NCI-H2196 treated with DMSO at 0.1 percent for 48 hours (cell line): Measurements from ENCODE around the gene WLS.

Experiments used
- DNase-seq: peaks from one replicate; lab custom pipeline; 2025; ENCODE audit not compliant: unreplicated experiment; lab: John Stamatoyannopoulos, UW

The WLS gene

GRCh38 chr1:68202239-68202832 is 30.0 kb downstream of the WLS start:
- DNase-seq = no peak

DNA sequence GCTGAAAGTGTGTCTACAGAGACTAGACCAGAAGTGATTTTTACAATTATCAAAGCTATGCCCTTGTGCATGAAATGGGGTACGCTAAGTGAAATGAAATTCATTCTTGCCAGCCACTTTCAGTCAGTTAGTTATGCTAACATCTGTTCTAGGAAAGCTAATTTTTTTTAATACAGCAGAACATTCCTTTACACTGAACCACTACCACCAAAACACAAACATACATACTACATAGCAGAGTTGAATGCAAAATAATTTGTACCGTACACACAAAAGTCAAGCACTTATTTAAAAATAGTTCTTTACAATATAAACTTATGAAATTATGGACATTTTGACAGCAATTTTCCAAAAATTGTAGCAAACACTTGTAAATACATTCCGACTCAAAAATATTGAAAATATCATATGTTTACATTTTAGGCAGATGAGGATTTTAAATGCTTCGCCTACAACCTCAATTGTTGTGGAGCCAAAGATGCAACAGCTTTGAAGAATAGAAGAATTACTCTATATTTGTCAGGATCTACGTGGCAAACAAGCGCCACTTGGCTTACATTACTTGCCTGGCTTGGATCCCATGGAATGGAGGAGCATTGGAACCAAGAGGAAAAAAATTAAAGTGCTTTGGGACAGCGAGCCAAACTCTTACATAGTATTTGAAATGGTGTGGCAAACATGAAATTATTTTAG is 30.6 kb downstream of the WLS start:
- DNase-seq = no peak

GRCh38 chr1:68199603-68200002 is 32.7 kb downstream of the WLS start:
- DNase-seq = no peak

DNA sequence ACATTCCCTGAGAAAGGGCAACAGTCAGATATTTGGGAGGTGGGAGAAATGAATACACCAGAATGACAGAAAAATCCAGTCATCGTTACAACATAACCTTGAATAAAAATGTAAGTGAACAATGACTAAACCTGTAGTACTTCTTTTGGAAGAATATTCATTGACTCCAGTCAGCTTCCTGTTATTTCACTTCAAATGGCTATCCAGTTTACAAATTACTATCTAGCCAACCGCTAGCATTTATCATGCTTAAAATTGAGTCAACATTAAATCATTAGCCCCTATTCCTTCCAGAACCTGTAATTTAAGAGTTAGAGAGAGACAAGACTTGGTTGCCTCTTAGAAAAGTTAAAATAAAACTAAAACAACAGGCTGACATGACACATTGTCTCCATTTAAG is 33.6 kb downstream of the WLS start:
- DNase-seq = no peak

DNA sequence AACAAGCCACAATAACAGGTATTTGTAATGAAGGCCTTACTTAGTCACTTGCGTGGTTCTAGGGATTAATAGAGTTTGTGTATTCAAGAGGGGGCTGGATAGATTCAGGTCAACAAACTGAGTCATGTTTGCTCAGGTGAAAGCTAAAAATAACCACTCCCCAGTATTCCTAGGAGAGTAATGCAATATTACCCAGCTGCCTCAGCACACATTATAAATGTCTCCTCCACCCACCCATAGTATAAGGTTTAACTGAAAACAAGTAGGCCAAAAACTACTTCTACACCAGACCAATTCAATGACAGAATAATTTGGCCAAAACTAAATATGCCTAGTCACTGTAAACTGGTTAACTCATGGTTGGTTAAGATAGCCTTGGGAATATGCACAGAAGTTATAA is 34.4 kb downstream of the WLS start:
- peak; percentile 35 for DNase-seq

GRCh38 chr1:68197461-68197860 is 34.9 kb downstream of the WLS start:
- no peak for DNase-seq

DNA sequence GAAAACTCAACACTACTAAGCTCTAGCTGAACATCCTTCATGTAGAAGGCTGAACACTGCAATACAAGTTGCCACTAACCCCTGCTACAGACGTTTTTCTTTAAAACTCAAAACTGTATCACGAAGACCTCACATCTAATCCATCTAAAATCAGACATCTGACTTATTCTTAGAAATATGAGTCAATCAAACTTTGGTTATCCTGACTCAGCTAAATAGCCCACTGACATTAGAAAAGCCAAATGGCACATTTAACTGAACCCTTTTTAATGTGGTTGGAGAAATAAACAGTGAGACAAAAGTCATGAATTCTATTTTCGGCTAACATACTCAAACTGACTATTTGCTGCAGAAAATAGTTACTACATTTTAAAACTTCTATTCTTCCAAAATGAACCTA is 35.6 kb downstream of the WLS start:
- DNase-seq = no peak

- DNase-seq = no peak
These were observed 40.6 kb downstream of the WLS start for GRCh38 chr1:68191717-68192116.

- DNase-seq = no peak
These were observed 43.5 kb downstream of the WLS start for GRCh38 chr1:68188644-68189340.

- no peak for DNase-seq
These were observed 44.2 kb downstream of the WLS start for GRCh38 chr1:68188060-68188538.

DNA sequence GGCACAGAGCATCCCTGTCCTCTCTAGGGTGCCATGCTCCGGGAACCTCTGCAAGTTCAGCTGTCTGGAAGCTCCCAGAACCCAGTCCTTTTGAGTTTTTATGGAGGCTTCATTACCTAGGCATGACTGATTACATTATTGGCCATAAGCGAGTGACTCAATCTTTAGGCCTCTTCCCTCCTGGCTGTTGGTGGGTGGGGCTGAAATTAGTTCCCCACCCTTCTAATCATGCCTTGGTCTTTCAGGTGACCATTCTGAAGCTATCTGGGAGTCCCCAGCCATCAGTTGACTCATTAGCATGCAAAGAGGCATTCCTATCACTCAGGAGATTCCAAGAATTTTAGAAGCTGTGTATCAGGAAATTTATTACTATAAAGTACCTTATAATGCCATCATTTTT is 46.6 kb downstream of the WLS start:
- no peak for DNase-seq

- DNase-seq = no peak
These were observed 48.4 kb downstream of the WLS start for GRCh38 chr1:68183895-68184294.

GRCh38 chr1:68181165-68181556 is 51.2 kb downstream of the WLS start:
- no peak for DNase-seq

DNA sequence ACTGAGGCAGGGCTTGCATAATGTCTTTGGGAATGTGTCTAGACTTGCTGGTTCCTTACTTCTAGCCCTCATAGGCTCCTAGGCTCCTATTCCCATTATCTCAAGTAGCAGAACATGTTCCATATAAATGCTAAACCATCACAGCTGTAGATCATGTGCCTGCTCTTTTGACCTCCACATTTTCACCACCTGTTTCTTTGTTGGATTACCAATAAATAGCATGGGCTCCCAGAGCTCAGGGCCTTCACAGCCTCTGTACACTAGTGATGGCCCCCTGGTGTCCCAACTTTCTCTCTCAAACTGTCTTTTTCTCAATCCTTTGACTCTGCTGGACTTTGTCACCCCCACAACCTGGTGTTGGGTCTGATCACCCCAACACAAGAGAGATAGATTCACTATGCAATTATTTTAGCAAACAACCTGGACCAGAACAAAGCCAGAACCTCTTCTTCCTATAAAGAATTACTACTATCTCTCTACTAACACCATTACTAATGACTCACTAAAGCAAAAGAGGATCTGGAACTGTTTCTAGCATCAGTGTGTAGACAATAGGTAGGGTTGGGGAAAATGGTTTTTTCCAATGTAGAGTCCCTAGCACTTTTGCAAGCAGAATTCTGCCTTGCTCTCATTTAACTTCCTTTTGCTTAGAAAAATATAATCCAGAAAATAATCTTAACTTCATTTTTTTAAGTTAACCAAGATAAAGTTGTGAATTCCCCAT is 51.7 kb downstream of the WLS start:
- DNase-seq = no peak

DNA sequence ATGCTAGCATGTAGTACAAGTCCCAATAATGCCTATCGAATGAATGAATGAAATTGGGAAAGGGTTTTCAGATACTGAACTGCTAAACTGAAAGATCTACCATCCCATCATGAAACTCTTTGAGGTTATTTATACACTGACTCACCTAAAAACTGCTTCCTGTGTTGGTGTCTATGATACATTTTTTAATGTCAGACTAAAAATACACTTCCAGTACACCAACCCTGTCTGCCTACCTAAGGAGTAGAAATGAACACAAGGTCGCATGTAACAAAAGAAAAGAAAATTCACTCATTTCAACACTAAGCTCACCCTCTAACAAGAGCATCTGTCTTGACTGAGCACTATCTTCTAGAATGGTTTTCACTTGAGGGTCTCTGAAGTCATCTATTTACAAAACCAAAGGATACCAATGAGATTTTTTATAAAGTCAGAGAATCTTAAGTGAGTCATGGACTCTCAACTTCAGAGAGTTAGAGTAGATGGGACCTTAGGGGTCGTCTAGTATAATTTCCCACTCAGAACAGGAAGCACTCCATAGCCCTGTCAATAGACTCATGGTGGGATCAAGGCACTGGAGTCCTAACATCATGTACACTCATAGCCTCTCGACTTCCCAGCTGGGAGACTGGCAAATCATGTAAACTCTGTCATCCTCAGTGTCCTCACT is 53.4 kb downstream of the WLS start:
- DNase-seq = no peak

DNA sequence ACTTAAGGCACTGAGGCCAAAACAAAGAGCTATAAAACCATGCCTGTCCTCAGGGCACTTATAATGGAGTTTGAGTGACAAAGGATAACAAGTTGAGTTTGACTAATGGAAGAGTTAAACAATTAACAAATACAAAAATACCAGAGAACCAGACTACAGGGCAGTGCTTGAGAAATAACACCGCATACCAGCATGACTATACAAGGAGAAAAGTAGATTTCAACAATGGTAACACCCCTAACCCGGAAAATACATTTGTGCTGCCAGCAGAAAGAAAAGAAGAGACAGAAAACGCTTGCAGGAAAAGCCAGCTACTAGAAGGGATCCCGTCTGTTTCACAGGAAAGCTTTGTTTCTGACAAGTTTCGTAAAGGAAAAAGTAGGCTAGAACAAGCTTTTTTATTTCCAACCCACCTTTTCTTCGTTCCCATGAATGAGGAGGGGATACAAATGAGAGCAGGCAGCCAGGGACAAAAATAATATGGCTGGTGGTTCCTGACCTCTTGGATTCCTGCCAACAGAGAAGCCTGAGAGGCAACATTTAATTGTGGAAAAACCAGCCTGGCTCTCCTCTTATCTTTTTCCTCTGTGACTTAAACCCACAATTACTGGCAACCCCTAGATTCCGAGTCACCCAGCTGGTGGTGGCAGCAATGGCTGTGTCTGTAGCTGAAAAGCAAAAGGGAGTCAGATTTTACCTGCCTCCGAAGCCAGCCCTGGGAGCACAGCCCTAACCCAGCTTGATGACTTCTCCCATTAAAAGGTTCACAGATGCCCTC is 56.5 kb downstream of the WLS start:
- peak; percentile 16 for DNase-seq

DNA sequence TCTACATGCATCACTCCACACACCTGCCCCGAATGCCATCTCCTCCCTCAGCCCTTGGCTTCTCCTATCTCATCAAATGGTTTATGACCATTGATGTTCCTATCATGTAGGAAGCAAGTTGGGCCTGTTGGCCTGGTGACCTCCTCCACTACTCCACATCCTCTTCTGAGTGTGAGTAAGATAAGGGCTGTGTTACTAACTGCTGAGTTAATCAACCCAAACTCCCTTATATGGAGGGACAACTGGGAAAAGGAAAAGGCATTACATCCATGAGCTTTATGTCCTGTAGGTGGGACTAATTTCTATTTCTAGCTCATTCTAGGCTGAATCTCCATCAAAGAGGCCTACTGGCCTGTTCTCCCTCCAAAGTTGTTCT is 57.6 kb downstream of the WLS start:
- no peak for DNase-seq

- DNase-seq = no peak
These were observed 58.2 kb downstream of the WLS start for GRCh38 chr1:68173936-68174737.

GRCh38 chr1:68173283-68173935 is 58.9 kb downstream of the WLS start:
- peak; percentile 14 for DNase-seq
